B cell (primary cell): ENCODE results near the gene MBTPS1. TPM values are rescaled to one million over a fixed set of nuclear protein-coding genes. Genes with fewer than 3 reads are reported as not detected.

ENCODE experiments used
- ATAC-seq: fragments of 200-7000 bp; cut with Tn5 transposase; one replicate; pipeline ENCODE4 v1.10.0; 2021; ENCODE audit warnings: low read depth, mild to moderate bottlenecking, moderate number of reproducible peaks, moderate library complexity
- CTCF ChIA-PET: fragments of 350-600 bp; sonication (Branson Sonifier 250); formaldehyde crosslinking; loops from one replicate; lab custom pipeline; 2021; ENCODE audit warnings: antibody characterized with exemption, inconsistent platforms; lab: Charles Lee
- POLR2A ChIA-PET: fragments of 350-600 bp; sonication (Branson Sonifier 250); formaldehyde crosslinking; loops from one replicate; lab custom pipeline; 2021; ENCODE audit warnings: antibody characterized with exemption; lab: Charles Lee
- DNase-seq: peaks from one replicate; pipeline ENCODE4 v3.0.0; 2013
- H2AFZ ChIP-seq: 2 replicates; pipeline ENCODE4 v1.6.1; 2012; ENCODE audit warnings: mild to moderate bottlenecking, low read depth, low read length; ENCODE audit not compliant: insufficient read depth, poor library complexity, severe bottlenecking
- H3K27ac ChIP-seq, 2 donors: 1 replicate in 1 of 2; 2 replicates in 1 of 2; pipeline ENCODE4 v1.5.1; 2012 to 2013; ENCODE audit warnings: low read length in 2 of 2, mild to moderate bottlenecking in 2 of 2, moderate library complexity in 1 of 2
- H3K27me3 ChIP-seq, 4 experiments: fragments of 200-600 bp in 1 of 4; sonication (generic) in 1 of 4; replicated peaks in 1 of 4; 1 replicate in 2 of 4; 2 replicates in 2 of 4; pipeline versions ENCODE4 v1.6.1 to v1.7.0; 2013 to 2016; ENCODE audit warnings: low read length in 3 of 4, mild to moderate bottlenecking in 2 of 4, mixed read lengths in 1 of 4, moderate library complexity in 1 of 4; ENCODE audit not compliant: insufficient read depth in 4 of 4, control insufficient read depth in 3 of 4; ENCODE audit errors: control extremely low read depth in 1 of 4
- H3K36me3 ChIP-seq, 2 experiments: replicated peaks in 1 of 2; 1 replicate in 1 of 2; 2 replicates in 1 of 2; pipeline versions ENCODE4 v1.6.1 to v1.7.1; 2013; ENCODE audit warnings: low read length in 1 of 2; ENCODE audit not compliant: insufficient read depth in 2 of 2, control insufficient read depth in 1 of 2; ENCODE audit errors: control extremely low read depth in 1 of 2, extremely low read depth in 1 of 2
- H3K4me1 ChIP-seq, 2 donors: fragments of 200-600 bp in 1 of 2; sonication (generic) in 1 of 2; 1 replicate in 1 of 2; 2 replicates in 1 of 2; pipeline versions ENCODE4 v1.5.1 to v1.6.1; 2013 to 2017; ENCODE audit warnings: low read length in 2 of 2; ENCODE audit not compliant: control insufficient read depth in 2 of 2, insufficient read depth in 2 of 2
- H3K4me2 ChIP-seq: replicated peaks from 2 replicates; pipeline ENCODE3; 2012; ENCODE audit warnings: mild to moderate bottlenecking, low read depth, low read length; ENCODE audit not compliant: poor library complexity, severe bottlenecking
- H3K4me3 ChIP-seq, 5 experiments: fragments of 200-600 bp in 1 of 5; sonication (generic) in 1 of 5; 1 replicate in 3 of 5; 2 replicates in 2 of 5; pipeline versions ENCODE4 v1.5.1 to v1.7.0; 2011 to 2016; ENCODE audit warnings: low read length in 4 of 5, mild to moderate bottlenecking in 4 of 5, low read depth in 2 of 5, control low read depth in 1 of 5, moderate library complexity in 1 of 5; ENCODE audit not compliant: insufficient read depth in 1 of 5; ENCODE audit errors: control extremely low read depth in 1 of 5, extremely low read depth in 1 of 5
- H3K79me2 ChIP-seq: fragments of 200-600 bp; sonication (generic); one replicate; pipeline ENCODE4 v1.6.0; 2016; ENCODE audit warnings: low read length; ENCODE audit not compliant: control insufficient read depth, insufficient read depth
- H3K9ac ChIP-seq: fragments of 200-600 bp; sonication (generic); 2 replicates; pipeline ENCODE4 v1.6.1; 2017; ENCODE audit warnings: mild to moderate bottlenecking, low read length, moderate library complexity
- H3K9me3 ChIP-seq, 3 donors: one replicate each; pipeline versions ENCODE4 v1.6.1 to v1.7.1; 2013; ENCODE audit warnings: low read length in 2 of 3; ENCODE audit not compliant: control insufficient read depth in 2 of 3, insufficient read depth in 1 of 3; ENCODE audit errors: control extremely low read depth in 1 of 3
- H4K20me1 ChIP-seq: 2 replicates; pipeline ENCODE4 v1.6.0; 2012; ENCODE audit warnings: mild to moderate bottlenecking, low read length; ENCODE audit not compliant: insufficient read depth, control insufficient read depth, poor library complexity, severe bottlenecking
- H3K27ac Mint-ChIP-seq: one replicate; pipeline ENCODE4 v1.8.0; 2021; ENCODE audit warnings: mixed read lengths
- H3K27me3 Mint-ChIP-seq: one replicate; pipeline ENCODE4 v1.8.0; 2021; ENCODE audit warnings: mixed read lengths
- H3K4me1 Mint-ChIP-seq: one replicate; pipeline ENCODE4 v1.8.0; 2021; ENCODE audit warnings: mixed read lengths
- H3K4me3 Mint-ChIP-seq: one replicate; pipeline ENCODE4 v1.8.0; 2021; ENCODE audit warnings: mixed read lengths
- H3K9me3 Mint-ChIP-seq: one replicate; pipeline ENCODE4 v1.8.0; 2022; ENCODE audit warnings: mixed read lengths; ENCODE audit not compliant: insufficient read depth
- CTCF ChIP-seq: fragments of 200-600 bp; IDR thresholded peaks from one replicate; pipeline ENCODE4 v1.8.0; 2022; ENCODE audit warnings: antibody characterized with exemption, mild to moderate bottlenecking
- EZH2 ChIP-seq: IDR thresholded peaks from 2 replicates; pipeline ENCODE4 v1.6.1; 2012; ENCODE audit warnings: borderline replicate concordance, low read depth, mild to moderate bottlenecking, moderate library complexity, low read length; ENCODE audit not compliant: insufficient read depth, poor library complexity, severe bottlenecking
- WGBS: methylation state at CpG from one replicate; pipeline ENCODE4 v1.1.5; 2013; ENCODE audit warnings: missing lambda C conversion rate; ENCODE audit not compliant: insufficient coverage; 5-methylcytosine and 5-hydroxymethylcytosine counted together
- intact Hi-C: fragments of 100-400 bp; cut with micrococcal nuclease; formaldehyde crosslinking; loops from one replicate; pipeline ENCODE4 v1.10.0; 2022
- polyA plus RNA-seq: library from polyadenylated mRNA; depleted of rRNA; stranded (reverse); fragments of >200 nt; gene quantifications from 2 replicates; pipeline ENCODE4 v1.2.3, GENCODE V29; 2012
- total RNA-seq, 2 donors: library from RNA; stranded (reverse); fragments of 120-200 nt in 1 of 2; gene quantifications; 1 replicate in 1 of 2; 2 replicates in 1 of 2; pipeline versions ENCODE4 v1.2.3 to v1.2.4, GENCODE V29; 2013 to 2022

MBTPS1 gene
- total and polyA plus RNA-seq, 2 donors (not counting 1 experiment from before 2014, with no cell fraction given) = 85.9 to 120 TPM

- H3K9me3 Mint-ChIP-seq = no peaks in the 10 kb centered on the region
- Histone ChIP-seq H2AFZ (no peak overlapping the region), H3K79me2 (peaks cover 98% of the 10 kb centered on the region), H3K4me1 (no peaks in the 10 kb centered on the region), H3K4me3 (no peak overlapping the region), H3K27ac (no peak overlapping the region), H3K9ac (no peak overlapping the region), H4K20me1 (peaks cover 98% of the 10 kb centered on the region), H3K27me3 (no peaks in the 10 kb centered on the region), H3K4me2 (no peak overlapping the region), H3K9me3 (no peaks in the 10 kb centered on the region), H3K36me3 (peaks cover 0 to 22% of the 10 kb centered on the region in 2 experiments)
- ChIA-PET POLR2A (no interaction called here), CTCF (no interaction called here)
- intact Hi-C loops = no loop called here
- H3K4me1 Mint-ChIP-seq = peaks cover 30% of the 10 kb centered on the region
- no peak for TF ChIP-seq EZH2
- TF ChIP-seq CTCF = no peak
- DNase-seq = no peak
- no peaks in the 10 kb centered on the region for H3K27me3 Mint-ChIP-seq
- ATAC-seq = no peak
- no peak overlapping the region for H3K27ac Mint-ChIP-seq
- WGBS = 100% methylated on average over 2 of the region's 2 CpGs
- H3K4me3 Mint-ChIP-seq = no peak overlapping the region
Observed at GRCh38 chr16:84107921-84108320, 8.8 kb downstream of the MBTPS1 start.

DNA sequence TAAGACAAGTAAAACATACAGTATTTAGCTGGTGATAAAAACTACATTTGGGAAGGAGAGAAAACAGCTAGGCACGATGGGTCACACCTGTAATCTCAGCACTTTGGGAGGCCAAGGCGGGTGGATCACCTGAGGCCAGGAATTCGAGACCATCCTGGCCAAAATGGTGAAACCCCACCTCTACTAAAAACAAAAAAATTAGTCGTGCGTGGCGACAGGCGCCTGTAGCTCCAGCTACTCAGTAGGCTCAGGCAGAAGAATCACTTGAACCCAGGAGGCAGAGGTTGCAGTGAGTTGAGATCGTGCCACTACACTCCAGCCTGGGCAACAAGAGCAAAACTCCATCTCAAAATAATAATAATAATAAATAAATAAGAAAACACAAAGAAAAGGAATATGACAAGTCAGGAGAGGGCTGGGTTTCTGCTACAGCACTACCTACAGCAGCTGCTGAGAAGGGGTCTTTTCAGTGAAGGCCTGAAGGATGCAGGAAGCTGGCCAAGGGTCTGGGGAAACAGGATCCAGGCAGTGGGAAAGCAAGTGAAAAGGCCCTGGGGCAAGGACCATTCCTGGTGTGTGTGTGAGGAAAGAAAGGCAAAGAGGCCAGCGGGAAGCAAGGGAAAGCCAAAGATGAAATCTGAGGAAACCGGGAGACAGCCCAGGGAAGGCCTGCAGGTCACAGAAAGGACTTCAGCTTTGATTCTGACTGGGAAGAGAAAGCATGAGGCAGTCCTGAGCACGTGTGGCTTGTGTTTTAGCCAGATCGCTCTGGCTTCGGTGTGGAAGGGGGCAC is 10.6 kb downstream of the MBTPS1 start:
- no peak for TF ChIP-seq EZH2
- no peak for TF ChIP-seq CTCF
- H3K9me3 Mint-ChIP-seq = no peaks in the 10 kb centered on the region
- no peak overlapping the region for H3K4me3 Mint-ChIP-seq
- ChIA-PET POLR2A (no interaction called here), CTCF (interaction anchor here (1.1 to 1.7 kb wide), 2 partner anchors 11 to 21 kb away, joined by 3 to 4 read pairs; partner anchors contain the start of gene MBTPS1)
- H3K27me3 ChIP-seq = no peaks in the 10 kb centered on the region
- no peaks in the 10 kb centered on the region for H3K9me3 ChIP-seq
- no peak overlapping the region for H3K4me3 ChIP-seq
- H3K36me3 ChIP-seq = peaks cover 2 to 27% of the 10 kb centered on the region in 2 experiments
- H3K79me2 ChIP-seq = peaks cover 98% of the 10 kb centered on the region
- no peak overlapping the region for H2AFZ ChIP-seq
- H3K4me1 Mint-ChIP-seq = peaks cover 38% of the 10 kb centered on the region
- H3K27me3 Mint-ChIP-seq = no peaks in the 10 kb centered on the region
- WGBS = 98% methylated on average over 5 of the region's 13 CpGs
- ATAC-seq (no peak), DNase-seq (no peak)
- intact Hi-C loops = no loop called here
- no peak overlapping the region for H3K27ac Mint-ChIP-seq
- peaks cover 99% of the 10 kb centered on the region for H4K20me1 ChIP-seq
- H3K27ac ChIP-seq = no peak overlapping the region
- H3K9ac ChIP-seq = no peak overlapping the region
- H3K4me2 ChIP-seq = no peak overlapping the region
- no peaks in the 10 kb centered on the region for H3K4me1 ChIP-seq
